ENCODE measurements around the gene JAZF1. TPM values are rescaled to one million over a fixed set of nuclear protein-coding genes. Genes with fewer than 3 reads are reported as not detected.

The JAZF1 gene
- total and polyA plus RNA-seq, 11 donors, result 10.3 to 46.2 (median 26.8) TPM

DNA sequence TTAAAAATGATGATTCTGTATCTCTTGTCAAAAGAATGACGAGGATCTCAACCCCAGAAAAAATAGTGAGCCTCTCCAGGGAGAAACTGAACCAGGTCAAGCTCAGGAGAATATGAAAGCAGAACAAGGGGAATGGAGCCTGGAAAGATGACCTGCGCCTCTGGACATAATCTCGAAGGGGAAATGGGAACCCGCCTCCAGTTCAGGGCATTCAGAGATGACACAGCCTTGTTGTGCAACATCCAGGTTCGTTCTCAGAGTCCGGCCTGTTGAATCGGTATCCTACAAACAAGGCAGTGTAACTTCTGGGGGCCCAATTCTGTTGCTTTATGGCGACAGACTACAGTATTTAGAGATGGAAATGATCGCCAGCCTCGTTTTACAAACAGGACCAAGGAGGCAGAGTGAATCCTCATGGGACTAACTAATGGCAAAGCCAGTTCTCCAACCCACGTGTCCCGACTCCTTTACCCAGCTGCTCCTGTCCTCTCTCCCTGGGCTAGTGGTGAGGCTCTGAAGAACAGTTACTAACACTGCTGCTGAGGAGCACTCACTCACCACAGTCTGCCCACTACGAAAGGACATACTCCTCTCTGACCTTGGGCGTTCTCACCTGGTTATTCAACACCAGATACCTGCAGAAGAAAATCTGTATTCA lies 67.6 kb downstream of the JAZF1 start:
- TF ChIP-seq POLR2A (IDR thresholded peaks at IDR 0.05), result no peak
- TF ChIP-seq, protein P1, sequence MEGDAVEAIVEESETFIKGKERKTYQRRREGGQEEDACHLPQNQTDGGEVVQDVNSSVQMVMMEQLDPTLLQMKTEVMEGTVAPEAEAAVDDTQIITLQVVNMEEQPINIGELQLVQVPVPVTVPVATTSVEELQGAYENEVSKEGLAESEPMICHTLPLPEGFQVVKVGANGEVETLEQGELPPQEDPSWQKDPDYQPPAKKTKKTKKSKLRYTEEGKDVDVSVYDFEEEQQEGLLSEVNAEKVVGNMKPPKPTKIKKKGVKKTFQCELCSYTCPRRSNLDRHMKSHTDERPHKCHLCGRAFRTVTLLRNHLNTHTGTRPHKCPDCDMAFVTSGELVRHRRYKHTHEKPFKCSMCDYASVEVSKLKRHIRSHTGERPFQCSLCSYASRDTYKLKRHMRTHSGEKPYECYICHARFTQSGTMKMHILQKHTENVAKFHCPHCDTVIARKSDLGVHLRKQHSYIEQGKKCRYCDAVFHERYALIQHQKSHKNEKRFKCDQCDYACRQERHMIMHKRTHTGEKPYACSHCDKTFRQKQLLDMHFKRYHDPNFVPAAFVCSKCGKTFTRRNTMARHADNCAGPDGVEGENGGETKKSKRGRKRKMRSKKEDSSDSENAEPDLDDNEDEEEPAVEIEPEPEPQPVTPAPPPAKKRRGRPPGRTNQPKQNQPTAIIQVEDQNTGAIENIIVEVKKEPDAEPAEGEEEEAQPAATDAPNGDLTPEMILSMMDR (IDR thresholded peaks at IDR 0.05), result no peak
- intact Hi-C loops (cut with DNase I), result no loop called here
- Histone ChIP-seq H3K9me3 (no peaks in the 10 kb centered on the region), H3K27ac (peak overlapping the region in 1 of 12 donors; percentile 49), H3K27me3 (no peaks in the 10 kb centered on the region), H3K4me3 (no peak overlapping the region), H3K36me3 (no peaks in the 10 kb centered on the region), H3K4me1 (peaks cover 0 to 32% (median 17%) of the 10 kb centered on the region in 12 donors)
- ATAC-seq (peak in 3 of 4 donors; percentile 17 to 52 (median 23)), DNase-seq (peak in 1 of 5 donors; percentile 45)
- 71 to 87% (median 78%) methylated on average over 14 of the region's 14 CpGs for WGBS, 4 donors

DNA sequence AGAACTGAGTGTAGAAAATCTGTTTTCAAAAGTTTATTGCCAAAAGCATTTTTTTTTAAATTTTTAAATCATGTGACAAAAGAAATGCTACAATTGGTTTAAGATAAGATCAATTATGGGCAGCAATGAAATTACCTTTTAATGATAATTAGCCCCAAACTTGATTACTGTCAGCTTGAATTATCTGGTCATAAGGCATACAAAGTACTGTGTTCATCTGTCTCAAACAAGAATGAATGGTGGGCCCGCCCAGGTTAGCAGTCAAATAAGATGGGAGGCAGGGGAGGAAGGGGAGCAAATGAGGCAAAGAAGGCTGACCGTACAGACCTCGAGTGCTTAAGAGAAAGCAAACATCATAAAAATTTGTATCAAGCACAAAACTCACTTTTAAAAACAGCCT lies 68.1 kb downstream of the JAZF1 start:
- peaks cover 0 to 38% (median 21%) of the 10 kb centered on the region in 12 donors for H3K4me1 ChIP-seq
- intact Hi-C loops (cut with DNase I), result no loop called here
- WGBS, 4 donors, result 66 to 86% (median 83%) methylated on average over 3 of the region's 3 CpGs

DNA sequence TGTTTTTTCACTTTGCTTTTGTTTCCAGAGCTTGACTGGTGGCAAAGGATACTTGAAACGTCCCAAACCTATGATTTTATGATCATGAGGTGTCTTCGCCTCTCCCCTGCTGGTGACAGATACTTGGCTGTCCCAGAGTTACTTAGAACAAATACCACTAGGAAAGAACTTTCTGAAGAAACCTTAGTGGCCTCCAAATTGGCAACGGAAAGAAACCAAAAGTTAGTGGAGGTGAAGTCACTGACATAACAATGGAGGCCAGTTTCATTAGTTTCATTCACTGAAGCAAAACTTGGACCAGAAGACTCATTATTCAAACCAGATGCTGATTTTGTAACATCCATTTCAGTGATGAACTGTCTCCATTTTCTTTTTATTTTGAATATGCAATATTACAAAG lies 68.6 kb downstream of the JAZF1 start:
- no peaks in the 10 kb centered on the region for H3K27me3 ChIP-seq
- no peak for TF ChIP-seq POLR2A (IDR thresholded peaks at IDR 0.05)
- TF ChIP-seq, protein P1 (IDR thresholded peaks at IDR 0.05), result no peak
- no peaks in the 10 kb centered on the region for H3K9me3 ChIP-seq
- peaks cover 0 to 42% (median 22%) of the 10 kb centered on the region in 12 donors for H3K4me1 ChIP-seq
- H3K4me3 ChIP-seq, result no peak overlapping the region
- no peaks in the 10 kb centered on the region for H3K36me3 ChIP-seq
- peak overlapping the region in 1 of 12 donors; percentile 5 for H3K27ac ChIP-seq
- ATAC-seq (no peak), DNase-seq (no peak)
- WGBS, 4 donors, result 73 to 88% (median 81%) methylated on average over 3 of the region's 3 CpGs
- intact Hi-C loops (cut with DNase I), result no loop called here

More for the DNA sequence above, 68.1 kb downstream of the JAZF1 start:
- no peaks in the 10 kb centered on the region for H3K27me3 ChIP-seq
- TF ChIP-seq POLR2A (IDR thresholded peaks at IDR 0.05), result no peak
- TF ChIP-seq, protein P1 (IDR thresholded peaks at IDR 0.05), result no peak
- H3K36me3 ChIP-seq, result no peaks in the 10 kb centered on the region
- DNase-seq, result no peak
- peak overlapping the region in 1 of 12 donors; percentile 49 for H3K27ac ChIP-seq
- no peak overlapping the region for H3K4me3 ChIP-seq
- ATAC-seq, result no peak
- no peaks in the 10 kb centered on the region for H3K9me3 ChIP-seq

DNA sequence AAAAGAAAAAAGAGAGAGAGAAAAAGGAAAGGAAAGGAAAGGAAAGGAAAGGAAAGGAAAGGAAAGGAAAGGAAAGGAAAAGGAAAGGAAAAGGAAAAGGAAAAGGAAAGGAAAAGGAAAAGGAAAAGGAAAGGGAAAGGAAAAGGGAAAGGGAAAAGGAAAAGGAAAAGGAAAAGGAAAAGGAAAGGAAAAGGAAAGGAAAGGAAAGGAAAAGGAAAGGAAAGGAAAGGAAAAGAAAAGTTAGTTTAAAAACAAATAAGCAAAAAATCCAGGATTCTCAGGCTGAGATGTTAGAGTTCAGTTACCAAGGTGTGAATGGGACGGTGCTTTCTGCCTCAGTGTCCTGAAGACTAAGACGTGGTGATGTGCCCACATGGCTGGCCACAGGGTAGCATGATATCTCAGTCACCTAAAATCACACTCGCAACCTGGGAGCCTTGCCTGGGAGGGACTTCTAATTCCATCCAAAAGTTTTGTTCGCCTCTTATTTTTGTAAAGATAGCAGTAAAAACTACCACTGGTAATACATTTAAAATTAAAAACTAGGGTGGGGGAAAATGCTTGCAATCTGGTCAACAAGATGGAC lies 70.1 kb downstream of the JAZF1 start:
- intact Hi-C loops (cut with DNase I), result no loop called here
- no peak for TF ChIP-seq POLR2A (IDR thresholded peaks at IDR 0.05)
- TF ChIP-seq, protein P1 (IDR thresholded peaks at IDR 0.05), result no peak
- H3K36me3 ChIP-seq, result no peaks in the 10 kb centered on the region
- H3K27me3 ChIP-seq, result no peaks in the 10 kb centered on the region
- ATAC-seq (no peak), DNase-seq (no peak)
- peaks cover 0 to 48% (median 26%) of the 10 kb centered on the region in 12 donors for H3K4me1 ChIP-seq
- 94 to 97% (median 96%) methylated on average over 4 of the region's 4 CpGs for WGBS, 4 donors
- no peak overlapping the region for H3K27ac ChIP-seq
- H3K4me3 ChIP-seq, result no peak overlapping the region
- H3K9me3 ChIP-seq, result no peaks in the 10 kb centered on the region
